Panc1 (cell line): ENCODE results near the gene GFPT1.

Source experiments
- CTCF ChIP-seq: fragments of 450-650 bp; IDR thresholded peaks from 2 replicates; pipeline ENCODE4 v1.5.1; 2017; ENCODE audit warnings: mild to moderate bottlenecking
- POLR2AphosphoS5 ChIP-seq: IDR thresholded peaks from 2 replicates; pipeline ENCODE4 v1.6.1; 2012; ENCODE audit warnings: mild to moderate bottlenecking, low read depth, low read length, moderate library complexity
- REST ChIP-seq, 2 experiments: IDR thresholded peaks; 2 replicates each; pipeline ENCODE4 v1.6.1; 2011 to 2012; ENCODE audit warnings: low read depth in 2 of 2, control low read depth in 1 of 2, low read length in 1 of 2, mild to moderate bottlenecking in 1 of 2, moderate library complexity in 1 of 2; ENCODE audit not compliant: insufficient read depth in 1 of 2
- SIN3A ChIP-seq: IDR thresholded peaks from 2 replicates; pipeline ENCODE4 v1.6.1; 2012; ENCODE audit warnings: low read depth, mild to moderate bottlenecking, low read length, moderate library complexity, borderline replicate concordance; ENCODE audit not compliant: insufficient read depth
- TCF7L2 ChIP-seq: IDR thresholded peaks from 2 replicates; pipeline ENCODE4 v1.6.1; 2011; ENCODE audit warnings: mild to moderate bottlenecking, low read depth, low read length, inconsistent platforms

- no peak for TF ChIP-seq CTCF
- TF ChIP-seq POLR2AphosphoS5: no peak
- TF ChIP-seq TCF7L2: no peak
- no peak for TF ChIP-seq SIN3A
- no peak for TF ChIP-seq REST (IDR thresholded peaks at IDR 0.05; ENCODE audit: insufficient read depth in 1 of 2, low read depth in 2 of 2, low read length in 1 of 2)
These were observed 2.4 kb downstream of the GFPT1 start for GRCh38 chr2:69384618-69385081.
